GM12878 (cell line): Measurements from ENCODE around the gene GPR39. TPM values are rescaled to one million over a fixed set of nuclear protein-coding genes. Genes with fewer than 3 reads are reported as not detected.

Experiments
- ATAC-seq: fragments of 200-7000 bp; cut with Tn5 transposase; 3 replicates; pipeline ENCODE4 v1.9.1; 2020; ENCODE audit warnings: mild to moderate bottlenecking, moderate library complexity
- BruUV-seq: library from RNA; stranded (reverse); fragments of 400-500 nt; replicated peaks from 2 replicates; lab custom pipeline; 2021; lab: Mats Ljungman, UMichigan
- CTCF ChIA-PET: fragments of 300-600 bp; sonication (Branson Sonifier 250); formaldehyde crosslinking; extraction: SDS; loops from one replicate; lab custom pipeline; 2021; ENCODE audit warnings: inconsistent platforms; lab: Yijun Ruan, JAX
- POLR2A ChIA-PET: fragments of 350-600 bp; formaldehyde crosslinking; extraction: SDS; loops from one replicate; lab custom pipeline; 2021; ENCODE audit warnings: inconsistent platforms; lab: Charles Lee
- RAD21 ChIA-PET: fragments of 300-600 bp; sonication (Branson Sonifier 250); formaldehyde crosslinking; loops from one replicate; lab custom pipeline; 2023; ENCODE audit warnings: antibody characterized with exemption; ENCODE audit not compliant: unreplicated experiment; lab: Charles Lee
- SMC1A ChIA-PET: fragments of 300-600 bp; sonication (Branson Sonifier 250); formaldehyde crosslinking; loops from one replicate; lab custom pipeline; 2023; ENCODE audit not compliant: unreplicated experiment, uncharacterized antibody; lab: Charles Lee
- DNase-seq: peaks from one replicate; pipeline ENCODE4 v3.0.0-alpha.2; 2011; ENCODE audit warnings: low read depth, low spot score
- FAIRE-seq: peaks from 3 replicates; lab custom pipeline; 2011; peaks lifted over from hg19 to GRCh38; lab: Jason Lieb, UNC
- H2AFZ ChIP-seq: 2 replicates; pipeline ENCODE4 v1.6.0; 2011; ENCODE audit warnings: low read depth, low read length, control low read depth; ENCODE audit not compliant: control insufficient read depth
- H3K27ac ChIP-seq: 2 replicates; pipeline ENCODE4 v1.5.1; 2011; ENCODE audit warnings: control low read depth; ENCODE audit not compliant: control insufficient read depth, insufficient read depth
- H3K27me3 ChIP-seq, 2 experiments: replicated peaks in 1 of 2; 2 replicates each; pipeline versions ENCODE4 v1.6.0 to v1.6.1; 2011; ENCODE audit warnings: low read length in 1 of 2; ENCODE audit not compliant: control insufficient read depth in 2 of 2, insufficient read depth in 2 of 2
- H3K36me3 ChIP-seq, 2 experiments: 2 replicates each; pipeline ENCODE4 v1.5.1; 2011; ENCODE audit warnings: low read length in 1 of 2; ENCODE audit not compliant: control insufficient read depth in 2 of 2, insufficient read depth in 2 of 2
- H3K4me1 ChIP-seq: 2 replicates; pipeline ENCODE4 v1.6.1; 2011; ENCODE audit warnings: mild to moderate bottlenecking, low read length, moderate library complexity, mixed read lengths; ENCODE audit not compliant: control insufficient read depth, insufficient read depth
- H3K4me2 ChIP-seq: 2 replicates; pipeline ENCODE4 v1.6.0; 2011; ENCODE audit warnings: control low read depth; ENCODE audit not compliant: control insufficient read depth, insufficient read depth
- H3K4me3 ChIP-seq: fragments of 200-600 bp; sonication (generic); 2 replicates; pipeline ENCODE4 v1.5.1; 2016
- H3K79me2 ChIP-seq: 2 replicates; pipeline ENCODE4 v1.6.0; 2011; ENCODE audit warnings: low read length; ENCODE audit not compliant: control insufficient read depth, insufficient read depth
- H3K9ac ChIP-seq: 2 replicates; pipeline ENCODE4 v1.8.0; 2011; ENCODE audit warnings: low read length, control low read depth, mixed read lengths; ENCODE audit not compliant: control insufficient read depth, insufficient read depth
- H3K9me3 ChIP-seq: replicated peaks from 3 replicates; pipeline ENCODE4 v1.5.1; 2011; ENCODE audit warnings: mild to moderate bottlenecking, low read length; ENCODE audit not compliant: control insufficient read depth, insufficient read depth
- H4K20me1 ChIP-seq: 2 replicates; pipeline ENCODE4 v1.6.0; 2011; ENCODE audit not compliant: control insufficient read depth, insufficient read depth
- BHLHE40 ChIP-seq, 2 experiments: fragments of 450-650 bp in 1 of 2; IDR thresholded peaks; 2 replicates each; pipeline ENCODE4 v1.6.1; 2011 to 2017; ENCODE audit warnings: low read depth in 2 of 2, borderline replicate concordance in 1 of 2, improper control_type of control experiment in 1 of 2, low read length in 1 of 2, mild to moderate bottlenecking in 1 of 2
- BRCA1 ChIP-seq: IDR thresholded peaks from 2 replicates; pipeline ENCODE4 v1.6.1; 2011; ENCODE audit warnings: low read depth, low read length, improper control_type of control experiment
- CEBPZ ChIP-seq: fragments of 150-350 bp; IDR thresholded peaks from 2 replicates; pipeline ENCODE4 v1.6.1; 2016; ENCODE audit warnings: low read depth, low read length
- KAT2A ChIP-seq: conservative IDR thresholded peaks from 2 replicates; pipeline ENCODE4 v1.6.1; 2011; ENCODE audit warnings: low read depth, low read length; ENCODE audit not compliant: control insufficient read depth
- NBN ChIP-seq: fragments of 450-650 bp; IDR thresholded peaks from 2 replicates; pipeline ENCODE4 v1.6.1; 2016
- PAX8 ChIP-seq: fragments of 450-650 bp; IDR thresholded peaks from 2 replicates; pipeline ENCODE4 v1.6.1; 2017; ENCODE audit warnings: mild to moderate bottlenecking, moderate library complexity
- RAD21 ChIP-seq: IDR thresholded peaks from 2 replicates; pipeline ENCODE4 v1.6.1; 2011; ENCODE audit warnings: mild to moderate bottlenecking, low read depth, low read length, moderate library complexity; ENCODE audit not compliant: insufficient read depth
- RB1 ChIP-seq: fragments of 450-650 bp; formaldehyde crosslinking; IDR thresholded peaks from 2 replicates; pipeline ENCODE4 v1.6.1; 2017; ENCODE audit warnings: mild to moderate bottlenecking, borderline replicate concordance
- SIX5 ChIP-seq: IDR thresholded peaks from 2 replicates; pipeline ENCODE4 v1.6.1; 2011; ENCODE audit warnings: mild to moderate bottlenecking, low read depth, low read length, moderate library complexity; ENCODE audit not compliant: severe bottlenecking
- TARDBP ChIP-seq: IDR thresholded peaks from 2 replicates; pipeline ENCODE4 v1.6.1; 2016; ENCODE audit warnings: borderline replicate concordance
- USF2 ChIP-seq: IDR thresholded peaks from 2 replicates; pipeline ENCODE4 v1.6.1; 2011; ENCODE audit warnings: low read depth, low read length, improper control_type of control experiment, borderline replicate concordance
- ZBTB4 ChIP-seq: fragments of 450-650 bp; formaldehyde crosslinking; IDR thresholded peaks from 2 replicates; pipeline ENCODE4 v1.4.0; 2022; ENCODE audit warnings: mild to moderate bottlenecking, moderate library complexity
- ZNF24 ChIP-seq: fragments of 450-650 bp; IDR thresholded peaks from 2 replicates; pipeline ENCODE4 v1.6.1; 2017; ENCODE audit warnings: antibody characterized with exemption, mild to moderate bottlenecking
- ZNF274 ChIP-seq: IDR thresholded peaks from one replicate; pipeline ENCODE4 v1.8.0; 2011; ENCODE audit not compliant: insufficient read length, insufficient read depth
- WGBS: methylation state at CpG from one replicate; pipeline ENCODE4 v1.1.6; 2016; ENCODE audit warnings: low lambda C conversion rate; ENCODE audit not compliant: insufficient replicate concordance, insufficient coverage; ENCODE audit errors: missing lambda C conversion rate; 5-methylcytosine and 5-hydroxymethylcytosine counted together
- in situ Hi-C: fragments of 300-500 bp; cut with MboI; formaldehyde crosslinking; loops from 9 replicates; pipeline ENCODE4 v1.14.3; 2018; ENCODE audit warnings: mixed read lengths
- intact Hi-C: fragments of 100-400 bp; cut with micrococcal nuclease; formaldehyde crosslinking; loops from one replicate; pipeline ENCODE4 v1.14.2; 2022; ENCODE audit not compliant: unreplicated experiment
- polyA plus RNA-seq, 11 experiments: library from polyadenylated mRNA; depleted of rRNA in 4 of 11; unstranded in 6 of 11; stranded (reverse) in 5 of 11; fragments of >200 nt; fragmentation: Nextera tagmentation in 4 of 11; fragmentation: Illumina TruSeq in 1 of 11; extraction: Ambion mirVana in 4 of 11; extraction: Trizol in 1 of 11; gene quantifications; 1 replicate in 1 of 11; 2 replicates in 10 of 11; pipeline versions ENCODE4 v1.2.1 to v1.2.3, GENCODE V29; 2011 to 2016; ENCODE audit warnings: inconsistent platforms in 2 of 11, missing spikeins in 2 of 11, low read depth in 1 of 11
- total RNA-seq, 4 experiments: library from RNA; depleted of rRNA in 3 of 4; stranded (reverse); fragments of >200 nt in 3 of 4; fragmentation: Illumina TruSeq in 1 of 4; extraction: Trizol in 1 of 4; gene quantifications; 2 replicates each; pipeline versions ENCODE4 v1.2.1 to v1.2.3, GENCODE V29; 2013 to 2021
- TF ChIP-seq, protein P1 (sequence below): fragments of 450-650 bp; IDR thresholded peaks from 2 replicates; pipeline ENCODE4 v1.6.1; 2017; ENCODE audit warnings: low read depth, mild to moderate bottlenecking, moderate library complexity

The GPR39 gene
- total and polyA plus RNA-seq, 10 of the 15 experiments (the other 5 are each of a cell fraction or from before 2014, with no cell fraction given): 0.05 to 0.23 TPM; not detected in 8

DNA sequence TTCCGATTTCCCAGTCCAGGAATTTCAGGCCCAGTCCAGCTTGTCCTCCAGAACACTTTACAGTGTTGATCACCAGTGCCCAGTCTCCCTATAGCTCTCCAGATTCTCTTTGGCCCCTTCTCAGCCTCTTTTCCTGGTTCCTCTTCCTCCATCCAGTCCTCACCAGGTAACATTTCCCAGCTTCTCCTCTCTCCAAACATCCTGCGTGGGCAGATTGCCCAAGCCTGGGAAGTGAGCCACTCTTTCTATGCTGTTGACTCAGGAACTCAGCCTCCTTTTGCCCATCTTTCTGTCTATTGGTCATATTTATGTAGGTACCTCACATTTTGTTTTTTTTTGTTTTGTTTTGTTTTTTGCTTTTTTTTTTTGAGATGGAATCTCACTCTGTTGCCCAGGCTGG lies 144.0 kb downstream of the GPR39 start (continued):
- no peak for TF ChIP-seq SIX5
- no peak for TF ChIP-seq NBN
- no peak for TF ChIP-seq USF2
- TF ChIP-seq RB1: no peak
- TF ChIP-seq BHLHE40 (IDR thresholded peaks at IDR 0.05; ENCODE audit: borderline replicate concordance in 1 of 2, low read depth in 2 of 2, low read length in 1 of 2): no peak
- no peak for TF ChIP-seq BRCA1
- TF ChIP-seq KAT2A: no peak
- TF ChIP-seq ZNF274: no peak
- TF ChIP-seq, all 136 proteins: peak for 0

DNA sequence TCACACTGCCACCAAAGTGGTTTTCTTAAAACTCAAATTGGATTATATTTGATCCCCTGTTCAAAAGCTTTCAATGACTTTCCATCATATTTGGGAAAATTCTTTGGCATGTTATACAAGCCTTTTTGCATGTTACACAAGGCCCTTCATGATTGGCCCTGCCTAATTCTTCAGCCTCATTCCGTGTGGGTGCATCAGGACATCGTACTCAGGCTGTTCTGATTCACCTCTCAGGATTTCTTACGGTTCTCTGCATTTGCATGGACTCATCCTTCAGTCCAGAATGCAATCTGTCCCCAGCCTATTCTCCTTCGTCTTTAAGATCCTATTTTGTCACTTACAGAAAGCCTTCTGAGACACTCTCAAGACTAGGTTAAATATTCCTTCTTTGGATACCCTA lies 145.6 kb downstream of the GPR39 start:
- Histone ChIP-seq H3K27ac (no peak overlapping the region), H2AFZ (no peak overlapping the region), H3K27me3 (no peaks in the 10 kb centered on the region; a peak in 1 of 4 replicates), H3K79me2 (no peaks in the 10 kb centered on the region), H3K4me1 (no peaks in the 10 kb centered on the region), H3K36me3 (no peaks in the 10 kb centered on the region), H3K9me3 (no peaks in the 10 kb centered on the region), H3K9ac (no peak overlapping the region), H3K4me3 (no peak overlapping the region), H3K4me2 (no peak overlapping the region), H4K20me1 (no peaks in the 10 kb centered on the region)
- no peak for FAIRE-seq
- POLR2A ChIA-PET: no interaction called here
- WGBS: 0% methylated on average over 4 of the region's 4 CpGs
- intact Hi-C loops: no loop called here
- SMC1A ChIA-PET: interaction anchor here (2.3 kb wide), 1 partner anchor 15 kb away, joined by 10 read pairs; no protein-coding TSS in a partner anchor
- no TSS peak for BruUV-seq
- in situ Hi-C loops: no loop called here
- no peak for ATAC-seq
- RAD21 ChIA-PET: no interaction called here
- CTCF ChIA-PET: interaction anchor here (1.0 kb wide), 1 partner anchor 15 kb away, joined by 8 read pairs; no protein-coding TSS in a partner anchor
- DNase-seq: no peak
- TF ChIP-seq RAD21 (no peak), CEBPZ (no peak), PAX8 (no peak), ZBTB4 (CRISPR knock-in tag) (no peak), ZNF24 (no peak), TARDBP (no peak)
- TF ChIP-seq, protein P1, sequence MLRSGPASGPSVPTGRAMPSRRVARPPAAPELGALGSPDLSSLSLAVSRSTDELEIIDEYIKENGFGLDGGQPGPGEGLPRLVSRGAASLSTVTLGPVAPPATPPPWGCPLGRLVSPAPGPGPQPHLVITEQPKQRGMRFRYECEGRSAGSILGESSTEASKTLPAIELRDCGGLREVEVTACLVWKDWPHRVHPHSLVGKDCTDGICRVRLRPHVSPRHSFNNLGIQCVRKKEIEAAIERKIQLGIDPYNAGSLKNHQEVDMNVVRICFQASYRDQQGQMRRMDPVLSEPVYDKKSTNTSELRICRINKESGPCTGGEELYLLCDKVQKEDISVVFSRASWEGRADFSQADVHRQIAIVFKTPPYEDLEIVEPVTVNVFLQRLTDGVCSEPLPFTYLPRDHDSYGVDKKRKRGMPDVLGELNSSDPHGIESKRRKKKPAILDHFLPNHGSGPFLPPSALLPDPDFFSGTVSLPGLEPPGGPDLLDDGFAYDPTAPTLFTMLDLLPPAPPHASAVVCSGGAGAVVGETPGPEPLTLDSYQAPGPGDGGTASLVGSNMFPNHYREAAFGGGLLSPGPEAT: no peak
